Muscle of back (tissue), 11 donors: ENCODE measurements around the gene PRKCA. TPM values are rescaled to one million over a fixed set of nuclear protein-coding genes. Genes with fewer than 3 reads are reported as not detected.
A peak's percentile ranks its signal among the peaks of the same experiment; 100 is the strongest.

Source experiments
- DNase-seq, 3 donors: peaks; one replicate each; pipeline versions ENCODE4 v3.0.0 to v3.0.0-alpha.2; 2013
- polyA plus RNA-seq, 10 donors: library from polyadenylated mRNA; unstranded; fragments of 120-200 nt; gene quantifications; one replicate each; pipeline ENCODE4 v1.2.1, GENCODE V29; 2013; ENCODE audit not compliant: insufficient read length in 10 of 10

PRKCA gene
- polyA plus RNA-seq, 10 donors: 3.0 to 5.1 (median 4.1) TPM

GRCh38 chr17:66412857-66413558 is 110.6 kb downstream of the PRKCA start:
- no peak for DNase-seq

GRCh38 chr17:66413559-66414520 is 111.4 kb downstream of the PRKCA start:
- DNase-seq: no peak

GRCh38 chr17:66414561-66415175 is 112.3 kb downstream of the PRKCA start:
- DNase-seq: no peak

GRCh38 chr17:66415366-66416206 is 113.2 kb downstream of the PRKCA start:
- DNase-seq: no peak

GRCh38 chr17:66416207-66416940 is 114.0 kb downstream of the PRKCA start:
- no peak for DNase-seq

- DNase-seq: no peak
Measured at GRCh38 chr17:66417300-66417719, 114.9 kb downstream of the PRKCA start.

- DNase-seq: no peak
Measured at GRCh38 chr17:66420961-66421371, 118.6 kb downstream of the PRKCA start.

GRCh38 chr17:66422186-66422585 is 119.8 kb downstream of the PRKCA start:
- DNase-seq: no peak

- DNase-seq: peak in 1 of 3 donors; percentile 53
Measured at GRCh38 chr17:66423056-66423955, 120.9 kb downstream of the PRKCA start.

- DNase-seq: no peak
Measured at GRCh38 chr17:66425756-66426396, 123.5 kb downstream of the PRKCA start.

- no peak for DNase-seq
Measured at GRCh38 chr17:66426397-66427033, 124.1 kb downstream of the PRKCA start.

GRCh38 chr17:66427134-66427533 is 124.7 kb downstream of the PRKCA start:
- DNase-seq: no peak

- no peak for DNase-seq
Measured at GRCh38 chr17:66429680-66430079, 127.3 kb downstream of the PRKCA start.

GRCh38 chr17:66430846-66431795 is 128.7 kb downstream of the PRKCA start:
- DNase-seq: no peak

GRCh38 chr17:66431910-66432309 is 129.5 kb downstream of the PRKCA start:
- DNase-seq: peak in 1 of 3 donors; percentile 70

- DNase-seq: no peak
Measured at GRCh38 chr17:66432411-66432957, 130.1 kb downstream of the PRKCA start.

GRCh38 chr17:66432996-66433551 is 130.7 kb downstream of the PRKCA start:
- peak in 1 of 3 donors; percentile 28 for DNase-seq
